GM19035 (cell line): Measurements from ENCODE around the gene KIF1A.
"Not testable (repeated sequence)": the region's sequence is repeated elsewhere in the genome, so short reads cannot be mapped to it uniquely, and the experiment has no call there.

Source experiments
- ATAC-seq: cut with Tn5 transposase; IDR thresholded peaks from one replicate; pipeline ENCODE4 v1.9.1; 2021; ENCODE audit not compliant: unreplicated experiment

The KIF1A gene

DNA sequence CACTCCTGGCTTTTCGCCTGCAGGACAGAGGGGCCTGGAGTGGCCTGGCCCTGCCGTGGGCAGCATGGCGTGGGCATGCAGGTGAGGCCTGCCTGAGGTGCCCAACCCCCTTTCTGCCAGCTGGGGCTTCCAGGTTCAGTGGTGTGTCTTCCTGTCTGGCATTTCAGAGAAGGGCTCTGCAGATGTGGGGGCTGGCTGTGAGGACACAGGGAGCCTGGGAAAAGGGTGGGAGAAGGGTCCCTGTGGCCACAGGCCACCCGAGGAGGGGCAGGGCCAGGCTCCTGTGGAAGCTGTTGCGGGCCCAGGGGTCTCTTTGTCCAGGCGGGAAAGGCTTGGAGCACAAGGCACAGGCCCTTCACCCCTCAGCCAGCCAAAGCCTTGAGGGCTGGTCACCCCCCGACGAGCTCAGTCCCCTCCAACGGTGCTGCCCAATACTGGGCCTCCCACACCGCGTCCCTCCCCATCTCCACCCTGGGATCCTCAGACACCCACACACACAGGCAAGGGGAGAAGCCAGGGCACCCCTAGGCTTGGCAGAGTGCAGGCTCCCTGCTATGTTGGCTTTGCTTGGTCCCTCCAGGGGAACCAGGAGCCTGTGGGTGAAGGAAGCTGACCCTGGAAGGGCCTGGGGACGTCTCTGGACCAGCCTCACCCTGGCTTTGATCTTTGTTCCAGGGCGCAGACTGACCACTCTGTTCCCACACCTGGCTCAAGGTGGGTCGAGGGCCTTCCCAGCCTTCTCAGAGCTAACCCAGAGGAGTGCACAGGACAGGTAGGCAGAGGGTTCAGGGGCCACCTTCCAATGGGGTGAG is 132.1 kb downstream of the KIF1A start:
- ATAC-seq = no peak

DNA sequence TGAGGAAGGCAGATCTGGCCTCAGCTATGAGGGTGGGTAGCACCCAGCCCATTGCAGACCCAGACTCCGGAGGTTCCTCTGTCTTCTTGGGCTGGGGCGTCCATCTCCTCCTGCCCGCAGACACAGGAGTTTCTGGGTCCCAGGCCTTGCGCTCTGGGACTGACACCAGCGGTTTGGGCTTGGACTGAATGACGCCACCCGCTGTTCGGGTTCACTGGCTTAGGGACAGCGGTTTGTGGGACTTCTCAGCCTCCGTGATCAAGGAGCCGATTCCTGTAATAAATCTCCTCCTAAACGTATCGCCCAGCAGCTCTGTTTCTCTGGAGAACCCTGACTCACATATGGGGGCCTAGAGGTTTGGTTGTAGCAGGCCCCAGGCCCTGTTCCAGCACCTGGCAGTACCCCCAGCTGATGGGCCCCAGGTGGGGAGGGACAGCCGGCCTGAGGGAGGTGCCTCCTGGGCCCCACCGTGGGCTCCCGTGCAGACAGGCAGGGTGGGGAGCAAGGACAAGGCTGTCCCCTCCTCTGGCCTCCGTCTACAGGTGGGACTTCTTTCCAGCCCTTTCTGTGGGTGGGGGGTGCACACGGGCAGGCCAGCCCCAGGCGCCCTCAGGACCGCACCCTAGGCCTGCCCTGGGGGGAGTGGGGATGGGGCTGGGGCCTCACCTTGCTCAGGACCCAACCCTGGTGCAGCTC is 132.8 kb downstream of the KIF1A start:
- ATAC-seq = no peak

DNA sequence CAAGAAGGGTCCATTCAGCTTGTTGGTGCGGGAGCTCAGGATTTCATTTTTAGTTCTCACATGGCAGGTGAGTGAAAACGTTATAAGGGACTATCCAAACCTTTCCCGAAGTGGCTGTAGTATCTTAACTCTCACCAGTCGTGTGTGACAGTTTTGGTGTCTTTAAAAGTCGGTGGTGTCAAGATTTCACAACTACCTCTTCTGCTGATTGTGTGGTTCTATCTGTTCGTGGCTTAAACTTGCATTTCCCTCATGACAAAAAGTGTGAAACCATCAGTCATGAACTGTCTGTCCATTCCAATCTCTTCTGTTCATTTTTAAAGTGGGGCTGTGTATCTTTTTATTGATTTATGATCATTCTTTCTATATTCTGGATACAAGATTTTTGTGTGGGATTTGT is 133.6 kb downstream of the KIF1A start:
- ATAC-seq = no peak

DNA sequence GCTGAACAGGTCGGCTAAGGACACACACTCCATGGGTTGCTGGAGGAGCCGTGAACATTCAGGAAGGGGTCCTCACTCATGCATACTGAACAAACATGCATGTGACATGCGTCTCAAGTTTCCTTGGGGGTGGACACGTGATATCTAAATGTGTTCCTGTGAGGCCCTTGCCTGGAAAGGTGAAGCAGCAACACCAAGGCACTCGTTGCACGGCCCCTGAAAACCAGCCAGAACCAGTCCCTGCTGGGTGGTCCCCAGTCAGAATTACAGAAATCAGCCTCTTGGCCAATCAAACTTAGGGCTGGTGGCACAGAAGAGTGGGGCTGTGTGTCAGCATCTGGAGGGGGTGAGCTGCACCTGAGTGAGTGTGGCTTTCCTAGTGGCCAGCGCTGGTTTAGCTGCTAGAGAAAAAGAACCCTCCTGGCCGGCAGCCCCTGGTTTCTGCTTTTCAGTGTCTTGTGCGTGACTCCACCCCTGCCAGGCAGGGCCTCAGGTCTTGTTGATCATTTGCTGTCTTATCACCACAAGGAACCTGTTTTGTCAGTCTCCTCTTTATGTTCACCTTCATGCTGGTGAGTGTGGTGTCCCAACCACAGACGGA is 134.1 kb downstream of the KIF1A start:
- ATAC-seq = no peak

DNA sequence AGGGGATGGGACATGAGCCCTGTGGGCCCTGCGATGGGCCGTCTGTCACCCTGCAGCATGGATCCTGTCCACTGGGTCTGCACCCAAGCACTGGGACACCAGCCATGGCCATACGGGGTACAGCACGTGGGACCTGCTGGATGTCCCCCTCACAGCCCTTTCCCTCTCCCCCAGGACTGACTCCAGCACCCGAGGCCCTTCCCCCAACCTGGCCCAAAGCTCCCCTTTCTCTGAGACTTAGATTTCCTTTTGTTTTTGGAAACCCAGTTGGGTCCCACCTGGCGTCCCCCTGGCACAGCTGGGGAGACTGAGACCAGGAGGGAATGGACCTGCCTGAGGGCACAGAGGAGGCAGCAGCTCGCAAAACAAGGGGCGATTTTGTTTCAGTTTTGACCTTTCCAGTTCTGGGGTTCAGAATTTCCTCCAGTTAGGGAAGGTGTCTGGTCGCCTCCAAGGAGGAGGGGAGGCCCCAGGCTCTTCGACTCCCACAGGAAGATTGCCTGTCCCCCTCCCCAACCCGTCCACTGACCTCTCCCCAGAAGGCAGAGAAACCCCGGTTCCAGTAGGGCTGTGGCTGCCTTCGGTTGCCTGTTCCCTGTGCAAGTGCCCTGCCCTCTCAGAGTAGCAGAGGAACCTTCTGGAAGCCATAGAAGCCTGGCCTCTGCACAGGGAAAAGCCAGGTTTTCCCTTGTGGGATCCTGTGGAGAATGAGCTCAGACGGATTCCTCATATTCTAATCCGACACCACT is 135.9 kb downstream of the KIF1A start:
- not testable (repeated sequence) for ATAC-seq

DNA sequence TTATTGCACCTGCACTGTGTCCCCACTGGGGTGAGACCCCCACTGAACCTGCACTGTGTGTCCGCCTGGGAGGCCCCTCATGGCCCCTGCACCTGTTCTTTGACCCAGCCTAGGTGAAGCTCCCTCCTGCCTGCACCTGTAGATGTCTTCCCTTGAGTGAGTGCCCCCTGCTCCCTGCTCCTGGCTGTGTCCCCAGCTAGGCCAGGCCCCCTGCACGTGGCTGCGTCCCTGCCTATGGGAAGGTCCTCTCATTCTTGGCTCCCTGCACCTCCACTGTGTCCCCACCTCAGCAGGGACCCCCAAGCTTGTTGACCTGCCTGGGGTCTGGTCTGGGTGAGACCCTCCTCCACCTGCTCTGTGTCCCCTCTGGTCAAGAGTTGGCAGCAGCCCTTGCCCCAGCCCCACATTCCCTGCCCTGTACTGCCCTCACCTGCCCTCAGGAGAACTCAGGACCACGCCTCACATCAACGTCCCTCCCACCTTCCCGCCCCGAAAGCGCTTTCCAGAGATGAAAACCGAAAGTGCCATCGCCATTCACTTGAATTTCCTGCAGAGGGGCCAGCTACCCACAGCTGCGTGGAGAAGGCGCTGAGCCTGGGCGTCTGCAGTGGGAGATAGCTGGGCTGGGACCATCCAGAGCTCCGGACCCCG is 136.6 kb downstream of the KIF1A start:
- not testable (repeated sequence) for ATAC-seq

DNA sequence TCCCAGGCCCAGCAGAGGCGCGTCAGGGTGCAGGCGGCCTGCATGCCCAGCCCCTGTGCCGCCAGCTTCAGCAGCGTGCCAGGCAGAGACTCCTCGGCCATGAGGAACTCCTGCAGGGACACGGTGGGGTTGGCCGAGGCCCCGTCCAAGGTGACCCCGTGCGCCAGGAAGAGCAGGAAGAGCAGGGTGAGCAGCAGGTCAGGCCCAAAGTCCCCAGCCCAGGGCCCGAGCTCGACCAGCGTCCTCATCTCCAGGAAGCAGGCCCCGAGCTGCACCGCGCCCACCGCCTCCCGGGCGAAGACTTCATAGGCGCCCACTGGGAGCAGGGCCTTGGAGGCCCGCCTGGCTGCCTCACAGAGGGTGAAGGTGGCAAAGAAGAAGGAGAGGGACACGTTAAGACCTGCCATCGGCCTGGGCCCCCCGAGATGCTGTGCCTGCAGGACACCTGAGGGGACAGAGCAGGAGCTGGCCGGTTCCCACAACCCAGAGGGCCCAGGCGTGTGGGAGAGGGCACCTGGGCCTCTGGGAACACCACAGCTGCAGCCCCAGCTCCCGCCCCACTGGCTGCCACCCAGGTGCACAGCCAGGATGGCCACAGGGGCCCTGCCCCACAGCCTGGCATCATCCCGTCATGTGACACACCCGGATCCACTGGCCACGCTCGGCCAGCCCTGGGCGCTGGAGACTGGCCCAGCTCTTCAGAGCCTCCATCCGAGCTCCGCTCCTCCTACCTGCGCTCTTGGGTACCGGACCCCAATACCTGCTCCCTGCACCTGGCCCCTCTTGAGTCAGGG is 137.4 kb downstream of the KIF1A start, which contains the start of gene AQP12B:
Gene AQP12B (minus strand): TSS at position 455 of the 794 bp plus-strand sequence. CDS start 48 bp downstream, at position 407.
- ATAC-seq = not testable (repeated sequence)

DNA sequence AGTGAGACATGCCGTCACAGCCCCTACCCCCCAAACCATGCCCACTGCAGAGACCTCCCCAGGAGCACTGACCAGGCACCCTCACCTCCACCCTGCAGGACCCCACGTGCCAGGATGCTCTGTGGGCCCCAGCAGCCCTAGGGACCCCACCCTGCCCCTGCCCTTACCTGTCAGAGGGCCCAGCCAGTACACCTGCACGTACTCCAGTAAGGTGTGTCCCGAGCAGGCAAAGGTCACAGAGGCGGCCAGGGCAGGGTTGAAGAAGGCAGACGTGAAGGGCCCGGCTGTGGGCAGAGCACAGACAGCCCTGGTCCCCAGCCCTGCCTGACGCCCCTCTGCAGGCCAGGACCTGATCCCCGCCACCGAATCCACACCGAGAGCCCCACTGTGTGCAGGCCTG is 139.8 kb downstream of the KIF1A start:
- ATAC-seq = not testable (repeated sequence)

DNA sequence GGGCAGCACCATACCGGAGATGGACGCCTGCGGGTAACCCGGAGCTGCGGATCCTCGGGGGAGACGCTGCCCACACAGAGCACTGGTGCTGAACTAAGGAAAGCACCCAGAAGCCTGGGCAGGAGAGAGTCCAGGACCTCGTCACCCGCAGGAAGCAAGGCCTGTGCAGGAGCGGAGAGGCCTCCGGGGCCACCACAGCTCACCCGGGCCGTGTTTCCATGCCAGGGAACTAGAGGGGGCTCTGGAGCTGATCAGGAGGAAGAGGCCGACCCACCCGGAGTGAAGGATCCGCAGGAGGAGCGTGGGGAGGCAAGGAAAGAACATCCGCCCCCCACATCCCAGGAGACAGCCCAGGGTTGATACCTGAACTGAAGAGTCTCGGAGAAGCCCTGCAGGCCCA is 141.1 kb downstream of the KIF1A start:
- ATAC-seq = not testable (repeated sequence)

DNA sequence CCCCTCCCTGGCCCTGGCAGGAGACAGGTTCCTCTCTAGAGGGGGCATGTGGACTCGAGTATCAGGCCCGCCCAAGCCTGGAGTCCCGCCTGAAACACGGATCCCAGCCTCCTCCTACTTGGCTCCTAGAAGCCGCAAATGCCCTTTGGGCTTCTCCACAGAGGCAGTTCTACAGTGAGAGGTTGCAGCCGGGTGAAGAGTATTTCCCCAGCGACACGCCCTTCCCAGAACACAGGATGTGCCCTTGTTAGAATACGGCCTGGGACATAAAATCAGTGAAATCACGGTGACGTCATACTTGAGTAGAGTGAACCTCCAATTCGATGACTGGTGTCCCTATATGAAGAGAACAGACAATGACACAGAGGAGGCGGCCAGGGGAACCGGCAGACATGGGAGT is 142.0 kb downstream of the KIF1A start:
- not testable (repeated sequence) for ATAC-seq

DNA sequence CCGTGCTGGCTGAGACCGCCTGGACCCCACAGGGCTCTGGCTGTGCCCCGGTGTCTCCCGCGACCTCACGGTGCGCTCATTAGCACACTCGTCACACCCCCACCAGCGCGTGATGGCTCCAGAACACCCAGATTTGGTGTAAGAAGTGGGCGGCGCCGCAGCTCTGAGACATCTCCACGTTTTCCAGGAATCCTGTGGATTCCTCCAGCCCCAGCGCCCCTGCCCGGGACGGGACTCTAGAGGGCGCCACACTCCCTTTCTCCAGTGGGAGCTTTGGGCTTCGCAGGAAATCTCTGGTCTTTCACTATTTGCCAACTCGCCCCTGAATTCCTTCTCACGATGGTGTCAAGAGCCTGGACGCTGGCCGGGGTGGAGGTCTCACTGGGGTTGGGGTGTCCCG is 144.7 kb downstream of the KIF1A start:
- not testable (repeated sequence) for ATAC-seq

DNA sequence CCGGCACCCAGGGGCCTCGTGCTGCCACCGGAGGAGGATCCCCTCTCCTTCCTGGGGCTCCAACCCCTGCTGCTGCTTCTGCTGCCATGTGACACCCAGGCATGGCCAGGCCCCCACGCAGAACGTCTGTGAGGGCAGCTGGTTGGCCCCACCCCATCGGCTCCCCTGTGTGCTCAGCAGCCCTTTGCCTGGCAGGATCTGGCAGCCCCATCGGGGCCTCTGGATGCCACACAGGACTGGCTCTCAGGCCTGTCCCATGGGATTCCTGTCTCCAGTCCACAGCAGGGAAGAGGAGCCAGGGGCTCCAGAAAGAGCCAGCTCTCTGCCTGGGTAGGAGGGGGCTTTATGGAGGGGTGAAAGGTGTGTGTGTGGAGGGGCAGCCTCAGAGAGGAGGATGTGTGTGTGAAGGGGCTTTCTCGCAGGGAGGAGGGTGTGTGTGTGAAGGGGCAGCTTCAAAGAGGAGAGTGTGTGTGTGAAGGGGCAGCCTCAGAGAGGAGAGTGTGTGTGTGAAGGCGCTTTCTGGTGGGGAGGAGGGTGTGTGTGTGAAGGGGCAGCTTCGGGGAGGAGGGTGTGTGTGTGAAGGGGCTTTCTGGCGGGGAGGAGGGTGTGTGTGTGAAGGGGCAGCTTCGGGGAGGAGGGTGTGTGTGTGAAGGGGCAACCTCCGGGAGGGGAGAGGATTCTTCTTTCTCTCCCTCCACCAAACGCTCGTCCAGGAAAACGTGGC is 145.4 kb downstream of the KIF1A start:
- not testable (repeated sequence) for ATAC-seq

DNA sequence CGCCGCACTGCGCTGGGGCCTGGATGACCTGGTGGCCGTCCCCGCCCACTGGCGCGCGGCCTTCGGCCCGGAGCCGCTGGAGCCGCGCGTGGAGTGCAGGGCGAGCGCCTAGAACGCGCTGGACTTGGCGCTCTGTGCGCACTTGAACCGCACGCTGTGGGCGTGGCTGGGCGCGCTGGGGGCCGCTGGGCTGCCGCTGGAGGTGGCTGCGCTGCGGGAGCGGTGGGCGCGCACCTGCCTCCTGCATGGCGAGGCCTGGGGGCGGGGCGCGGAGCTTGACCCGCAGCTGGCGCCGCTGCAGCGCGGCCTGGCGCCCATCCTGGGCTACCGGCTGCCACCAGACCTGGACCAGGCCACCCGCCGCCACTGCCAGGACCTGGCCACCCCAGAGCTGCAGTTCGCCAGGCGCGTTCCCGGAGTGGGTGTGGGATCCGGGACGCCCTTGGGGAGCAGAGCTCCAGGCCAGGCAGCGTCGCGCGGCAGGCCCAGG is 147.3 kb downstream of the KIF1A start:
- no peak for ATAC-seq

DNA sequence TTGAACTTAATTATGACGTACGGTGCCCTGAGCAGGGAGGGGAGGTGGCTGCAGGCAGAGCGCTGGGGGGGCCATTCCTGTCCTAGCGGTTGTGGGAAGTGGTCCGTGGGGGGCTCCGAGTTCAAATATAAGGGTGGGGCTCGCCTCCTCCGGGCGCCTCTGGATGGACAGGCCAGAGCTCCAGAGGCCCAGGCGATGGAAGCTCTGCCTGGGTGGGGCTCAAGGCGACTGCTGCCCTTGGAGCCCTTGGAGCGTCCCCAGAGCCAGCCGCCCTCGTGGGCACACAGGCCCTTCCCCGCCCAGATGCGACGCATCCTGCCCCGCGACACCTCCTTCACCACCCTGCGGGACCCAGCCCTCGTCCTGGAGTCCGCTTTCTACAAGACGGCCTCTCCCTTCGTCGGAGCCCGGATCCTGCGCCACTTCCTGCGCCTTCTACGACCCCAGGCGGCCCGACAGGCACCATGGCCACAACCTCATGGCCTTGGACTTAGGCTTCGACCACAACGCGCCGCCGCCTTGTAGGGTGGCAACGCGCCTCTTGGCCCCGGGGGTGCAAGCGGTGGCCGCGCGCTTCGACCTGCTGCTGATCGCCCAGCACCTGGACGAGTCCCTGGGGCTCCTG is 147.8 kb downstream of the KIF1A start:
- ATAC-seq = no peak

DNA sequence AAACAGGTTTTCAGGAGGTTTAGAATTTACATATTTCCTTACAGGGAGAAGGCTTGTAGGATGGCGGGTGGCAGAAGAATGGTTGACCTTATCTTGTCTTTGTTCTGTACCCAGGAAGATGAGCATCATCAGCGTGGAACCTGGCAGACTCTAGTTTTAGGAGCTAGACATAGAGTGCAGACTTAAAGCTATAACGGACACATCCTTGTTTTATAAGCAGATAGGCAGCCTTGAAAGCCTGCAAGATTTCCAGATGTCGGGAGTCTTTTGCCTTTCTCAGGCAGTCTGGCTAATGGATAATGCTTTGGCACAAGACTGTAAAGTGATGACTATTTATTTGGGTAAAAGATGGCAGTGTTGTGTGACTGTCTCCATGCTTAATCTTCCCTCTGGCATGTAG is 149.1 kb downstream of the KIF1A start:
- ATAC-seq = no peak

DNA sequence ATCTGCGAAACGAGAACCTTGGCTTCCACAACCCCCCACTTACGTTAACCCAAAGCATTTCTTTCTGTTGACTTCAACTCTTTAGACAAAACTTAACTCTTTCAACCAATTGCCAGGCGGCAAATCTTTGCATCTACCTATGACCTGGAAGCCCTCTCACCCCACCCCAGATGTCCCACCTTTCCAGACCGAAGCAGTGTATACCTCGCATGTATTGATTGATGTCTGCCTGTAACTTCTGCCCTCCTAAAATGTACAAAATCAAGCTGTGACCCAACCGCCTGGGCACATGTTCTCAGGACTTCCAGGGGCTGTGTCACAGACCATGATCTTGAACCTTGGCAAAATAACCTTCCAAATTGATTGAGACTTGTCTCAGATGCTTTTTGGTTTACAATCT is 149.6 kb downstream of the KIF1A start:
- no peak for ATAC-seq

DNA sequence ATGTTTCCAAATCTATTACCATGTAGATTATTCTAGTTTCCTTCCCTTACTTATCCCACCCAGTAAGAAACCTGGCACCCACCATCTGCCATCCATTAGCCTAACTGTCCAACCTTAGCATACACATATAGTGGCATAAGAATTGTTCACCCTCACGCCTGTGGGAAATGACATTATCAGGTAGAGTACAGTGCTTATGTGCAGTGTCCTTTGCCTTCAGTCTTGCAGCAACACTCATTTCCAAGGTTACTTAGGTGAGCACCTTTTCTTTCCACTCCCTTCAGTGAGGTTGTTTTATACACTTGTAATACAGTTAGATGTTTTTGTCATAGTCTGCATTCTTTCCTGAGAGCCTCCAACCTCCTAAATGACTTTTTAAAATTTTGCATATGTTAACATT is 155.4 kb downstream of the KIF1A start:
- ATAC-seq = no peak
